ENCODE results near the gene CNTNAP2.

GRCh38 chr7:146787266-146787665 lies 670.7 kb downstream of the CNTNAP2 start:
- TF ChIP-seq GABPA (IDR thresholded peaks at IDR 0.05; ENCODE audit: borderline replicate concordance, insufficient read depth, low read length) (no peak), EP300 (IDR thresholded peaks at IDR 0.05; ENCODE audit: borderline replicate concordance in 1 of 2, low read depth in 2 of 2, low read length in 2 of 2) (no peak), CTCF (IDR thresholded peaks at IDR 0.05; ENCODE audit: control extremely low read depth in 1 of 3, insufficient read depth in 1 of 3, low read depth in 1 of 3, low read length in 3 of 3) (no peak), ATF3 (IDR thresholded peaks at IDR 0.05; ENCODE audit: insufficient read depth, low read depth, low read length) (no peak), POLR2A (IDR thresholded peaks at IDR 0.05; ENCODE audit: control extremely low read depth in 1 of 2, low read depth in 2 of 2, low read length in 2 of 2) (no peak), SP1 (IDR thresholded peaks at IDR 0.05; ENCODE audit: low read depth, low read length) (no peak), RNF2 (IDR thresholded peaks at IDR 0.05; ENCODE audit: borderline replicate concordance, low read depth, low read length, missing control alignments, poor library complexity, severe bottlenecking) (no peak), MAX (IDR thresholded peaks at IDR 0.05) (no peak), ATF2 (IDR thresholded peaks at IDR 0.05; ENCODE audit: low read length) (no peak), EZH2 (IDR thresholded peaks at IDR 0.05; ENCODE audit: low read depth, low read length, severe bottlenecking) (no peak)
